Measurements from ENCODE around the gene CHD5.
"Not testable (repeated sequence)": the region's sequence is repeated elsewhere in the genome, so short reads cannot be mapped to it uniquely, and the experiment has no call there.

Gene CHD5

DNA sequence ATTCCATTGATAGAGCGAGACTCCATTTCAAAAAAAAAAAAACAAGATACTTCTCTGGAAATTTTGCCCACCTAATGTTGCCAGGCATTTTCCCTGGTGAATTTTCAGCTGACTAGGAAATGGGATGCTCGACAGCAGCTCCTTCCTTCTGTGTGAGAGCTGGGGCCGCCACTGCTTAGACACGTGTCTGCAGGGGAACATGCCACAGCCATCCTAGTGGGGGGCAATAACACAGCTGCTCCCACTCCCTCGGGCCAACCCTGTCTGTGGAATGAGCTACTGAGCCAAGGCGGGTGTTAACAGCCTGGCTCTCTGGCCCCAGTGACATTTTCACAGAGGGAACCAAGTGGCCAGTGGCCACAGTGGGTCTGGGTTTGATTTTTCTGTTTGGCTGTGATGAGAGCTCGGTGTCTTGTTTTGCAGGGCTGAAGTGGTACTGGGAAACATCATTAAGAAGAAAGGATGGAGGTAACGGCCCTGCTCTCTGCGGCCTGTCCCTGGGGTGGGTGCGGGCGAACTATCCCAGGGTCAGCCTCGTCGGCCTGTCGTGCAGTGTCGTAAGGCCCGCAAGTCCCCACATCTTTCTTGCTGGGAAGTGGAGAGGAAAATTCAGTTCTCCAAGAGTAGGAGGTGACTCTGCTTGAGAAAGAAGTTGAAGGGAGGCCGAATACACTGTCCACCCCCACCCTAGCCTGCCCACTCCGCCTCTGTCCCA, 95.2 kb downstream of the CHD5 start:
- no peak for DNase-seq (ENCODE audit: low spot score)

DNA sequence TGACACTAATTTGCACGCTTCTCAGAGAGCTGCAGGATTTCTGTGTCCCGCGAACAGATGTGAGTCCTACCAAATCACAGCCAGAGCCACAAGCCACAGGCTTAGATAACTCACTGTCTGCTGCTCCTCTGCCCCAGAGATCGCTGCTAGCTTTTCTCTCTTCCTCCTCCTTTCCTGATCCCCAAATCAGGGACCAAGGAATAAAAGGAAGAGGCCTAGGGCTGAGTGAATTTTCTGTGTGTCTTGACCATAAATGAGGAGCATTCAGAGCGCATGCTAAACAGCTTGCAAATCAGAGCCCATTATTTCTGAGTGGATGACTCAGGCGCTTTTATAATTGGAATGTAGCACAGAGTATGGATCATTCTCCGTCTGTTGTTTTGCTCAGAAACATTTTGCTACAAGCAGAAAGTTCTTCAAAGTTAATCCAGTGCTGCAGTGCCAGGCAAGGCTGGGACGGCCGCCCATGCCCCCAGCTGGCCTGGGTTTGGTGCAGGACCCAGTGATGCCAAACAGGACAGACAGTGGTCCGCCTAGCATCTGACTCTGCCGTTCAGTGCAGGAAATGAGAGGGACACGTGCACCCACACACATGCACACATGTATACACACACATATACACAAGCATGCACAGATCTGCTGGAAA, 96.2 kb downstream of the CHD5 start:
- no peak for DNase-seq (ENCODE audit: low spot score)

DNA sequence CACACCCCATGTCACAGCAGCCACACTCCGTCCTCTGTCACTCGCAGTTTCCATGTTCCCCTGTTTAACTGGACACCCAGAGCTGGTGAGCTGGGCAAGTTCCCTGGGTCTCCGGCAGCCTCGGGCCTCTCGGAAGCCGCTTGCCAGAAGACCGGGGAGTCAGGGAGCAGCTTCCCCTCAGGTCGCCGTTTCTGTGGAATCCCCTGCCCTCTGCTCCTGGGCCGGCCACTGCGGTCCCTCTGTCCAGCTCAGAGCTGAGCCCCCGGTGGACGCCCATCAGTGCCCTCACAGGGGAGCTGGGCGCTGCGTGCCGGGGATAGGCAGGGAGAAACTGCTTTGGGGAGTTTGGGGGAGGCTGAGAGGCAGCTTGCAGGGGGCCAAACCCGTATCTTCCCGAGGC, 96.7 kb downstream of the CHD5 start:
- no peak for DNase-seq (ENCODE audit: low spot score)

DNA sequence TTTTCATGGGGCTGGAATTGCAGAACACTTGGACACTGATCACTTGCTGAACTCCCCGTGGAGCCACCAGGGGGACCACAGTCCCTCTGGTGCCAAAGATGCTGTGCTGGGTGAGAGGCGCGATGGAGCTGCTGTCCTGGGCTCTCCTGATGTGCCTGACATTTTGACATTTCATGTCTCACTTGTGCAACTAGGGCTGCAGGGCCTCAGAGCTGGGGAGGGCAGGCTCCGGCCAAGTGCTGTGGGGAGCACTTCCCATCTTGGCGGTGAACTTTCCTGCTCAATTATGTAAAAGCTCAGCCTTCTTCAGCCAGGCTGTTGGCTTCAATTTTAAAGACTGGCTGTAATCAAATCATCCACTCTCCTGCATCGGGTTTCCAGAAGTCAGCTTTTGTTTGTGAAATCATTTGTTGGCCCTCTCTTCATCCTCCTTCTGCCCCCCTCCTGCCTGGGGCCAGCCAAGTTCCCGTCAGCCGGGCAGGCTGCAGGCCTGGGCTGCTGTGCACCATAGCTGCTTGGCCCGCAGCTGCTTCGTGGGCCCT, 97.6 kb downstream of the CHD5 start:
- DNase-seq (ENCODE audit: low spot score): peak; percentile 56

DNA sequence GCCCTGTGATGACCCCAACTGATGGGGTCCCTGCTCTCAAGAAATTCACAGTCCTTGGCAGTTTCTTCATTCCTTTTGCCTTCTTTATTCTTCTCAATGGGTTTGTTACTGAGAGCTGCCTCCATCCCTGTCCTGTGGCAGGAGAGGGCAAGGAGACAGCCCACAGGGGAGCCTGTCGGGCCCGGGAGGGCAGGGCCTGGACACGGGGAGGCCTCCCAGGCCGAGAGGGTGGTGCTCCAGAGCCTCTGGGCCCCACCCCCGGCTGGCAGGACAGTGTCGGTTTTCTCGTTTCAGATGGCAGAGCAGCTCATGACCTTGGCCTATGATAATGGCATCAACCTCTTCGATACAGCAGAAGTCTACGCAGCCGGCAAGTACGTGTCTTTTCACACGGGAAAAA, 98.2 kb downstream of the CHD5 start:
- DNase-seq (ENCODE audit: low spot score): no peak

DNA sequence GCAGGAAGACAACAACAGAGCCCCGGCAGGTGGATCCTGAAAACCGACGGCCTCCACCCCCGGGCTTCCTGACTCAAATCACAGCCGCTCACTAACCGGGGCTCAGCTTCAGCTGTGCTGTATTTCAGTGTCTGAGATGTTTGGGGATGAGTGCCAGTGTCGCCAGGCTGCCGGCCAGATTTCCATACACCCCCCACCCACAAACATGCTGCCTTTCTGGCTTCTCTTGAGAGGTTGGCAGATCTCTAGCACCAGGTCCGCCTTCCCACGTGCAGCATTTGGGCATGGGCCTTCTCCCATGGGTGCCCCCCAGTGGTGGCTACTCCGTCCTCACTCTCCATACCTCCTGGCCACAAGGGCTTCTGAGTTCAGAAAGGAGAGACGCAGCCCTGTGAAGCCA, 99.7 kb downstream of the CHD5 start:
- no peak for DNase-seq (ENCODE audit: low spot score)

DNA sequence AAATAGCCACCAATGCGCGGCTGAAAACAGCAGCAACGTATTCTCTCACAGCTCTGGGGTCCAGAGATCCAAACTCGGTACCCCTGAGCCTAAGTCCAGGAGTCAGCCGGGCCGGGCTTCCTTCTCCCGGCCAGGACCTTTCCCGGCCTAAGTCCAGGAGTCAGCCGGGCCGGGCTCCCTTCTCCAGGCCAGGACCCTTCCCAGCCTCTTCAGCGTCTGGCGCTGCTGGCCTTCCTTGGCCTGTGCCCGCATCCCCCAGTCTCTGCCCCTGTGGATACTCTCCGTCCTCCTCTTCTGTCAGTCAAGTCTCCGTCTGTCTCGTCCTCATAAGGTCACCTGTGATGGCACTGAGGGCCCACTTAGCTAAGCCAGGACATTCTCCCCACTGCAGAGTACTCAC, 102.2 kb downstream of the CHD5 start:
- no peak for DNase-seq (ENCODE audit: low spot score)

DNA sequence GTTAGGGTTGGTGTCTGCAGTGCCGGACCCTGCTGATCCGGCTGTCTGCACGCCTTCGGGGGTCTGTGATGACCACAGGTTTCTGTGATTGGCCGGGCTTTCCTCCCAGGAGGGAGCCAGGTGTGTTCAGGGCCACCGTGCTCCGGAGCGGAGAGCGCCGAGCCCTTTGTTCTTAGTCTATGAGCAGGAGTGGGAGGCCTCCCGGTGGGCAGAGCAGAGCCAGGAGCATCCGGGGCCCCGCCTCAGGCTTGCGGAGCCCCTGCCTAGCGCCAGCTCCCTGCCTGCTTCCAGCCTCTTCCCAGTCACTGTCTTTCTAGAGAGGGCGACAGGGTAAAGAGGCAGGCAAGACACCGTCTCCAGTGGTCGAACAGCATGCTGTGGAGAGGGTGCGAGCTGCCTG, 102.6 kb downstream of the CHD5 start:
- no peak for DNase-seq (ENCODE audit: low spot score)

DNA sequence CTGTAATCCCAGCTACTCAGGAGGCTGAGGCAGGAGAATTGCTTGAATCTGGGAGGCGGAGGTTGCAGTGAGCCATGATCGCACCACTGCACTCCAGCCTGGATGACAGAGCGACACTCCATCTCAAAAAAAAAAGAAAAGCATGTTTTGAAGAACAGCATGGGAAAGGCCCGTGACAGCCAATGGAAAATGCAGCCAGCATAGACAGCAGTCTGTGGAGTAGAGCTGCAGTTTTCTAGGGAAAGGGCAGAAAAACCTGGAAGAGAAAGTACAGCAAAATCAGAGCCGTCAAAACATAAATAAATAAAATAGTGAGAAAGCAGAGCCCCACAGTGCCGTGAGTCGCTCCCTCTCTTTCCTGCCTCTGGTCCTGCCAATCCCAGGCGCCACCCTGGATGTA, 103.1 kb downstream of the CHD5 start:
- DNase-seq (ENCODE audit: low spot score): not testable (repeated sequence)

DNA sequence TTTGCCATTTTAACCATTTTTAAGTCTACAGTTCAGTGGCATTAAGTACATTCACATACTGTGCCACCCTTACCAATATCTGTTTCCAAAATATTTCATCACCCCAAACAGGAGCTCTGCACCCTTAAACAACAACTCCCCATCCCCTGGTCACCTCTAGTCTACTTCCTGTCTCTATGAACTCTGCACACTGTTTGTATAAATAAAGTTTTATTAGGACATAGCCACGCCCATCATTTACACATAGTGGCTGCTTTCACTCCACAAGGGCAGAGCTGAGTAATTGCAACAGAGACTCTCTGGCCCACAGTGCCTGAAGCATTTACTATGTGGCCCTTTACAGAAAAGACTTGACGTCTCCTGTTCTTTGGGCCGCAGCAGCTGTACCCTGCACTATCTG, 104.4 kb downstream of the CHD5 start:
- DNase-seq (ENCODE audit: low spot score): no peak

DNA sequence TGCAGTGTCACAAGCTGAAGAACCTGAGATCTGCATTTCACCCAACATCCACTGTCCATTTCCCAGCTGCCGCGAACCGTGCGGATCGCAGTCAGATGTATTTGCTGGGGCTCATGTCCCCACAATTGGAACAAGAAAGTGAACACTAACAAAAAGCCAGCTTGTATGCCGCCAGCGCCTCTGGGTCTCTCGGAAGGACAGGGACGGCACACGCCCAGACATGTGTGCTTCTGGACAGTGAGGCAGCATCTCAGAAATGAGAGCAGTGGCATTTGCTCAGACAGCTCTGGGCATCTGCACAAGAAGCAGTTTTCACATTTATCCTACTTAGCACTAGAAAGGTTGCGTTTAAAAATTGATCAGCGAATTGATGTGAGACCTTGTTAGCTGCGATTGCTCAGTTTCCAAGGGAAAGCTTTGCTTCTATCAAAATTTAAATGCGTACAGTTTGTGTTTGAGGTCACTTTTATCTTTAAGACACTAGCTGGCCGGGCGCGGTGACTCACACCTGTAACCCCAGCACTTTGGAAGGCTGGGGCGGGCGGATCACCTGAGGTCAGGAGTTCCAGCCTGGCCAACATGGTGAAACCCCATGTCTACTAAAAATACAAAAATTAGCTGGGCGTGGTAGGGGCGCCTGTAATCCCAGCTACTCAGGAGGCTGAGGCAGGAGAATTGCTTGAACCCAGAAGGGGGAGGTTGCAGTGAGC, 105.8 kb downstream of the CHD5 start:
- no peak for DNase-seq (ENCODE audit: low spot score)

DNA sequence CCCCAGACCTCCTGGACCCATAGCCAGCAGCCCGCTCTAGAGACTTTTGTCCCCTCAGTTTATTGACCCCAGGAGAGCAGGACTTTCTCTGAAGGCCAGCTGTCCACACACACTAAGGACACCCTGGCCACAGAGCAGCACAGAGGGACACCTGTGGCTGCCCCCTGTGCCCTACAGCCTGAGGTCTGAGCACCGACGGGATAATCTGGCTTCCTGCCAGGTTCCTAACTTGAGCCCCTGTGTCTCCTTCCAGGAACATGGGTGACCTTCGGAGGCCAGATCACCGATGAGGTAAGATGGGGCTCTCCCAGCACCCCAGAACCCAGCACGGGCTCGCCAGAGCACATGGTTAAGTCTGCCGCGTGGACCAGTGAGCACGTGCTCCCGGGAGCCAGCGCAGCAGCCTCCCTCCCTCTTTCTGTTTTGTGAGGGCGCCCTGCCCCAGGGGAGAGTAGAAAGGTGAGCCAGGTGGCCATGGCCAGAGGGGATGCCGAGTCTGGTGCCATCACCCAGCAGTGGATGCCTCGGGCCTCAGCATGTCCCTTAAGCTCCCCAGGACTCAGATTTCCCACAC, 106.6 kb downstream of the CHD5 start:
- no peak for DNase-seq (ENCODE audit: low spot score)

DNA sequence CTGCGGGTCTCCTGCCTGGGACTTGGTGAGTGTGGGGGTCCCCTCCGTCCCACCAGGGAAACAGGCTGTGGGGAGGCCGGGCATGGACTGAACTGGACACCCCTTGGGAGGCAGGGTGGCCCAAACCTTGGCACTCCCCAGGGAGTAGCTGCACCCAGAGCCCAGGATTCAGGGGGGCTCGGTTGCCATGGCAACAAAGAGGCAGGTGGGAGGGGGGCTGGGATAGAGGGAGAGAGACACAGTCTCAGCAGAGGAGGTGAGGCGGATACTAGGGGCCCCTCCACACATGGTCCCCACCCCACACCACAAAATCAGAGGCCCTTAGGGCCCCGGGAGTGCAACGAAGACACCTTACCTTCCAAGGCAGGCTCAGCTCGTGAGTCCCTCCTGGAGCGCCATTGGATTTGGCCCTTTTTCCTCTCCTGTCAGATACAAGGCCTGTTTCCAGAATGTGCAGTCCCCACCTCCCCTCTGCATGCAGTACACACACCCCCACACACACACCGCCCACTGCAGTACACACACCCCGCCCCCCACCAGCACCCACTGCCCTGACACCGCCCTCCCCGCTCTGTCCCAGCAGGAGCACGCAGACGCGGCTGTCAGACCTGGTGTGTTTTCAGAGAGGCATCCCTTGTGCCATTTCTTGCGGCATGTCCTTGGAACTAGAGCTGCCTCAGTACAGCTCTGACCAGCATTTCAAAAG, 107.2 kb downstream of the CHD5 start:
- DNase-seq (ENCODE audit: low spot score): no peak

DNA sequence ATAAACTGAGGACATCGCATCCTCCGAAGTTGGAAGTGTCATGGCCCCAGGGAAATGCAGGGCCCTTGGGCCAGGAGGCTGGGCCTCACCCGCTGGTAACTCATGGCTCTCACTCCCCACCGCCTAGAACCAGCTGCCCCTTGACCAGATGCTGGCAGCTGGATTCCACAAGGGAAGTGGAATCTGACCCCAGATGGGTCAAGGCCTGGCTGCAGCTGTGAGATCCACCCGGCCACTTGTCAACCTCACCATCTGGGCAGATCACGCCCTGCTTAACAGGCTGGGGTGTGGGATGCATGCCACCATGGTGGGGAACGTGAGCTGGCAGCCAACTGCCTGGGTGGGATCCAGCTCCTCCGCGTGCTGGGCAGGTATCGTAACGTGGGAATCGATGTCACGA, 108.9 kb downstream of the CHD5 start:
- DNase-seq (ENCODE audit: low spot score): no peak

DNA sequence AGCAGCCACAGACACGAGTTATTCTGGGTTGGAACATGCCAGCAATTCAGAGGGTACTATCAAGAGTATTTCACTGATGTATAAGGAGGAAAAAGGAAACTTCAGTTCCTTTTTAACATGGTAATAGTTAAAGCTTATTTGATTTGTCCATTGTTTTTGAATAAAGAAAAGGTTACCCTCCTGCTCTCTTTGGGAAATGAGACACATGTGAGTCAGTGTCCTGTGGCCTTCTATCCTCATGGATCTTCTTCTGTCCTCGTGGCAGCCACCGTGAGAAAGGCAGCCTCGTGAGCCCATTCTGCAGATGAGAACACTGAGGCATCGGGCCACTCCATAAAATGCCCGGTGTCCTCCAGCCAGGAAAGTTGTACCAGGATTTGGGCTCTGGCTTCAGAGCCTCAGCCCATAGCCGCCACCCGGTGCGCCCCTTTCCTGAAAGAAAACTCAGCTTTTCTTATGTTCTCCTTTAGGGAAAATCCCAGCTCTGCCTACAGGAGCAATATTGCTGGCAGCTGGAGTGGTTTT, 109.6 kb downstream of the CHD5 start:
- no peak for DNase-seq (ENCODE audit: low spot score)

DNA sequence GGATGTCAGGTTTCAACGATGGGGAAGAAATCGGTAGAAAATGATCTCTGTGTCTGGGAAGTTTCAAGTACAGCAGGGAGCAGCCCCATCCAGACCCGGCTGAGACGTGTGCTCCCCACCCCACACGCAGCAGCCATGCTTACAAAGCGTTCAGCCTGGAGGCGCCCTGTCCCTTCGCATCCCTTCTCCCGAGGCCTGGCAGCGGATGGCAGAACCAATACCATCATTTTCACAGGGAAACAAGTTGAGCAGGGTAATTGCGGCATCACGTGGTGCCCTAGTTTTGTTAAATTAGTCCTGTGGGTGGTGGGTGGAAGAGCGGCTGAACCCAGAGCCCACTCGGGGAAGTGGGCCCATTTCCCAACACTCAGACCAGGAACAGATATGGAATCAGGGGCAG, 110.5 kb downstream of the CHD5 start:
- DNase-seq (ENCODE audit: low spot score): no peak

DNA sequence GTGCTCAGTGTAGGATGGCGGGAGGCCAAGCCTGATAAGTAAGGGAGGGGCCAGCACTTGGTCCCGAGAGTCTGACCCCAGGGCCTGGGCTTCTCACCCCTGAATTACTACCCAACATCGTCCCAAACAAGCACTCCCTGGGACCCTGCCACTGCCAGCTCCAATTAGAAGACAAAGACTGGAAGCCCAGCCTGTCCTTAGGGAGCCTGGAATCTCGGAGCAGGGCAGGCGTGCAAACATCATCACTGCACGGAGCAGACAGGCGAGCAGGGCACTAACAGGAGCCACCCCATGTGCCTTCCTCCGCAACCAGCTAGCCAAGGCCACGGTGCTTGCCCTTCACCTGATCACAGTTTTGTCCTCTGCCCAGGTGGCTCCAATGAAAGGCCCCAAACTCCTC, 111.2 kb downstream of the CHD5 start:
- no peak for DNase-seq (ENCODE audit: low spot score)

DNA sequence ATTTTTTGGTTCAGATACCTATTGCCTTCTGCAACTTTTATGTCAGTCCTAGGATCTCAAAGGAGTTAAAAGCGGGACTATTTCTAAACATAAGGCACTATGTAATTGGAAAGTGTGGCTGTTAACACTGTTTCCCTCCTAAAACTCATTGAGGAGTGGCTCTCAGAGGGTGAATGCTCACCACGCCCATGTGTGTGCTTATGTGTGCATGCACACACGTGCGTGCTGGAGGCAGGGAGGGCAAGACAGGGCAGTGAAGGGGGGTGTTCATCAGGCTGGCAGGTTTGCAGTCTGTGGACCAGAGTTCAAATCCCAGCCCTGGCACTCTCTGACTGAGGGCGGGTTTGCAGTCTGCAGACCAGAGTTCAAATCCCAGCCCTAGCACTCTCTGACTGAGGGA, 112.0 kb downstream of the CHD5 start:
- DNase-seq (ENCODE audit: low spot score): no peak

DNA sequence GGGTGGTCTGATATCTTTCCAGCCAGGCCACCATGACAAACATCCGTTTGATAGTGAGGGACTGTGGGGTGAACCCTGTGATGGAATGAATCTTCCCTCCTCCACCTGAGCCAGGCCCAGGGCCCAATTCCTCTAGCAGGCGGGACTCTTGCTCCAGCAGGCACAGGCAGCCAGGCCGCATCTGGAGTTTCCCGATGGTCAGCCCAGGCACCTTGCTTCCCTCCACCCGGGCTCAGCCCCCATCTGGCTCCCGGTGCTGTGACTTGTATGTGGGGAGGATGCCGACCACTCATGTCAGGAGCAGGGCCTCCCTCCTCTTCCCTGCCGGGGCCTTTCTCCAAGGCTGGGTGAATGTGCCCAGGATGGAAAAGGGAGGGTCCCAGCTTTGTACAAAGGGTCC, 113.4 kb downstream of the CHD5 start:
- DNase-seq (ENCODE audit: low spot score): no peak

DNA sequence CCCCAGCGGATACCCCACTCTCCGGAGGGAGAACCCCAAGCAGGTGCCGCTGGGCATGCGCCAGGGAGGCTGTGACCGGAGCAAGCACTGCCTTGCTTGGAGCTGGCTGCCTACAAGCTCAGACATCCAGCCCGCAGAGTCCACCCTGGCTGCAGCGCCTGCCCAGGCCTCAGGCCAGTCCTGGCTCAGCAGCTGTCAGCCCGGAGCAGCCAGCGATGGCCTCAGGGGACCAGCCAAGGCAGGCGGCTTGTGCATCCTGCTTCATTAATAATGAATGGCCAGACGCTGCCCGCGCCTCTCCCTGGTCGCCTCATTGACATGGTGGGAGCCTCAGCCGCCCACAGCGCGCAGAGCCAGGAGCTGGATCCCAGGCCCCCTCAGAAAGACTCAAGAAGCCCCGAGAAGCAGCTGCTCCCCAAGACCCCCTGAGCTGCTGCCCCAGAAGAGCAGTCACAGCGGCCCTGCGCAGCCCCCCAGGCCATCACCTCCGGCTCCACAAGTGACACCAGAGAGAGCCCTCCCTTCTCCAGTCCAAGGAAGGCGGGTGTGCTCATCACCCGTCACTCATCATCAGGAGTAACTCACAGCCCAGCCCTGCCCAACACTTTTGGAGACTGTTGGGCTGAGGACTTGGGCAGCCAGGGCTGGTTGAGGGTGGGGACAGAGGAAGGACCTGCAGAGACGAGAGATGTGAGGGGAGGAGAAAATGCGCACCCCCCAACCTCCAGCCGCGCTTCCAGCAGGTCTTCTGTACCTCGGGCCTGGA, 114.8 kb downstream of the CHD5 start:
- DNase-seq (ENCODE audit: low spot score): no peak

DNA sequence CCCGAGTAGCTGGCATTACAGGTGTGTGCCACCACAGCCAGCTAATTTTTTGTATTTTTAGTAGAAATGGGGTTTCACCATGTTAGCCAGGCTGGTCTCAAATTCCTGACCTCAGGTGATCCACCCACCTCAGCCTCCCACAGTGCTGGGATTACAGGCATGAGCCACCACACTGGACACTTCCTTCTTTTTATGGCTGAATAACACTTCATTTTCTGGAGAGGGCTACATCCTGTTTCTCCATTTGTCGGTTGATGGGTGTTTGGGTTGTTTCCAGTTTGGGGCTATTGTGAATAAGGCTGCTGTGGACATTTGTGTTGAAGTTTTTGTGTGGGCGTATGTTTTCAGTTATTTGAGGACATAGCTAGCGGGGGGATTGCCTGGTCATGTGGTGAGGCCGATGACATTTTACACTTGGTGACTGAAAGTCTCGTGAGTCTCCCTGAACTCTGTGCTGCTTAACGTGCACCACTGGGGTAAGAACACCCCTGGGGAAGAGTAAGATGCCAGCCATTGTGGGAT, 116.5 kb downstream of the CHD5 start:
- not testable (repeated sequence) for DNase-seq (ENCODE audit: low spot score)

Data from D341Med (cell line).